H1 (cell line): Measurements from ENCODE around the gene TEK. TPM values are rescaled to one million over a fixed set of nuclear protein-coding genes. Genes with fewer than 3 reads are reported as not detected.

Experiments
- CTCF ChIA-PET: fragments of 300-600 bp; sonication (Branson Sonifier 250); formaldehyde crosslinking; loops from one replicate; lab custom pipeline; 2021; ENCODE audit not compliant: partially characterized antibody; lab: Charles Lee
- POLR2A ChIA-PET: fragments of 300-600 bp; sonication (Branson Sonifier 250); formaldehyde crosslinking; loops from one replicate; lab custom pipeline; 2021; ENCODE audit warnings: inconsistent platforms; ENCODE audit not compliant: partially characterized antibody; lab: Charles Lee
- DNase-seq, 2 experiments: peaks; one replicate each; pipeline versions ENCODE4 v3.0.0 to v3.0.0-alpha.2; 2010 to 2022; ENCODE audit warnings: low spot score in 2 of 2, low read depth in 1 of 2, mixed read lengths in 1 of 2
- FAIRE-seq: peaks from 2 replicates; lab custom pipeline; 2011; peaks lifted over from hg19 to GRCh38; lab: Jason Lieb, UNC
- H2AFZ ChIP-seq: 2 replicates; pipeline ENCODE4 v1.8.1; 2012; ENCODE audit warnings: low read length, inconsistent platforms
- H2AK5ac ChIP-seq: 2 replicates; pipeline ENCODE4 v1.6.1; 2013; ENCODE audit warnings: low read depth, low read length
- H2BK120ac ChIP-seq: replicated peaks from 2 replicates; pipeline ENCODE3; 2013; ENCODE audit warnings: low read depth, low read length, inconsistent platforms
- H2BK12ac ChIP-seq: 2 replicates; pipeline ENCODE4 v1.6.1; 2013; ENCODE audit warnings: low read depth, low read length
- H2BK15ac ChIP-seq: 2 replicates; pipeline ENCODE4 v1.6.1; 2013; ENCODE audit warnings: low read length
- H2BK20ac ChIP-seq: 2 replicates; pipeline ENCODE4 v1.6.1; 2013; ENCODE audit warnings: low read length
- H2BK5ac ChIP-seq: 2 replicates; pipeline ENCODE4 v1.6.1; 2013; ENCODE audit warnings: low read depth, low read length
- H3K14ac ChIP-seq: 2 replicates; pipeline ENCODE4 v1.6.1; 2013; ENCODE audit warnings: inconsistent platforms; ENCODE audit not compliant: insufficient read length
- H3K18ac ChIP-seq: 2 replicates; pipeline ENCODE4 v1.6.1; 2013; ENCODE audit warnings: low read length; ENCODE audit errors: extremely low read depth
- H3K23ac ChIP-seq: 2 replicates; pipeline ENCODE4 v1.6.1; 2013; ENCODE audit warnings: inconsistent platforms; ENCODE audit not compliant: insufficient read length
- H3K23me2 ChIP-seq: 2 replicates; pipeline ENCODE4 v1.6.1; 2013; ENCODE audit warnings: low read depth, low read length
- H3K27ac ChIP-seq: 2 replicates; pipeline ENCODE4 v1.6.1; 2011; ENCODE audit warnings: low read depth, low read length, inconsistent platforms
- H3K27me3 ChIP-seq, 4 experiments: replicated peaks in 1 of 4; 1 replicate in 1 of 4; 2 replicates in 3 of 4; pipeline versions ENCODE4 v1.6.1 to v1.8.1; 2011 to 2013; ENCODE audit warnings: low read length in 3 of 4, mild to moderate bottlenecking in 3 of 4, inconsistent platforms in 2 of 4, mixed read lengths in 2 of 4, moderate library complexity in 1 of 4; ENCODE audit not compliant: control insufficient read depth in 3 of 4, insufficient read depth in 3 of 4; ENCODE audit errors: extremely low read depth in 1 of 4
- H3K36me3 ChIP-seq, 4 experiments: 2 replicates each; pipeline versions ENCODE4 v1.6.1 to v1.8.1; 2011 to 2013; ENCODE audit warnings: mild to moderate bottlenecking in 4 of 4, low read length in 3 of 4, moderate library complexity in 2 of 4, control low read depth in 1 of 4, inconsistent platforms in 1 of 4; ENCODE audit not compliant: insufficient read depth in 4 of 4, control insufficient read depth in 2 of 4
- H3K4ac ChIP-seq: replicated peaks from 2 replicates; pipeline ENCODE3; 2013; ENCODE audit warnings: low read length, low read depth, mixed read lengths, inconsistent platforms; ENCODE audit not compliant: insufficient read length
- H3K4me1 ChIP-seq, 4 experiments: replicated peaks in 1 of 4; 1 replicate in 1 of 4; 2 replicates in 3 of 4; pipeline versions ENCODE4 v1.6.1 to v1.8.1; 2011 to 2013; ENCODE audit warnings: low read length in 3 of 4, inconsistent platforms in 2 of 4, mixed read lengths in 1 of 4; ENCODE audit not compliant: insufficient read depth in 4 of 4, control insufficient read depth in 3 of 4
- H3K4me2 ChIP-seq, 2 experiments: 2 replicates each; pipeline versions ENCODE4 v1.6.1 to v1.8.1; 2011 to 2013; ENCODE audit warnings: low read depth in 2 of 2, low read length in 2 of 2, control low read depth in 1 of 2, inconsistent platforms in 1 of 2, mild to moderate bottlenecking in 1 of 2; ENCODE audit not compliant: insufficient read depth in 1 of 2
- H3K4me3 ChIP-seq, 4 experiments: fragments of 200-600, 300-600 bp in 1 of 4; sonication (generic), shearing (Covaris generic), sonication (Bioruptor Twin) in 1 of 4; 2 replicates each; pipeline versions ENCODE4 v1.5.1 to v1.8.1; 2011 to 2016; ENCODE audit warnings: low read length in 4 of 4, low read depth in 3 of 4, control low read depth in 2 of 4, inconsistent platforms in 2 of 4, mild to moderate bottlenecking in 2 of 4, mixed read lengths in 1 of 4, moderate library complexity in 1 of 4; ENCODE audit not compliant: insufficient read depth in 2 of 4; ENCODE audit errors: extremely low read depth in 1 of 4
- H3K56ac ChIP-seq: replicated peaks from 2 replicates; pipeline ENCODE3; 2013; ENCODE audit warnings: low read depth, mild to moderate bottlenecking, mixed read lengths, low read length, inconsistent platforms; ENCODE audit not compliant: insufficient read length
- H3K79me1 ChIP-seq: 2 replicates; pipeline ENCODE4 v1.6.1; 2013; ENCODE audit warnings: low read depth, low read length, control low read depth
- H3K79me2 ChIP-seq, 2 experiments: 2 replicates each; pipeline versions ENCODE4 v1.6.1 to v1.8.1; 2012 to 2013; ENCODE audit warnings: low read length in 2 of 2, mild to moderate bottlenecking in 2 of 2, inconsistent platforms in 1 of 2; ENCODE audit not compliant: insufficient read depth in 2 of 2, control insufficient read depth in 1 of 2
- H3K9ac ChIP-seq, 4 experiments: replicated peaks in 1 of 4; 1 replicate in 1 of 4; 2 replicates in 3 of 4; pipeline versions ENCODE4 v1.6.1 to v1.8.1; 2011 to 2013; ENCODE audit warnings: low read depth in 3 of 4, low read length in 3 of 4, control low read depth in 2 of 4, mild to moderate bottlenecking in 2 of 4, moderate library complexity in 2 of 4, inconsistent platforms in 1 of 4; ENCODE audit errors: extremely low read depth in 1 of 4
- H3K9me3 ChIP-seq, 2 experiments: 2 replicates each; pipeline versions ENCODE4 v1.6.1 to v1.8.1; 2012 to 2013; ENCODE audit warnings: mild to moderate bottlenecking in 2 of 2, moderate library complexity in 2 of 2, control low read depth in 1 of 2, inconsistent platforms in 1 of 2, low read depth in 1 of 2, low read length in 1 of 2, mixed read lengths in 1 of 2; ENCODE audit not compliant: insufficient read depth in 2 of 2
- H4K20me1 ChIP-seq, 2 experiments: replicated peaks in 1 of 2; 2 replicates each; pipeline versions ENCODE3 to v1.8.1; 2011 to 2013; ENCODE audit warnings: inconsistent platforms in 2 of 2, low read length in 2 of 2, mild to moderate bottlenecking in 1 of 2; ENCODE audit not compliant: insufficient read depth in 2 of 2, control insufficient read depth in 1 of 2
- H4K5ac ChIP-seq: 2 replicates; pipeline ENCODE4 v1.6.1; 2013; ENCODE audit warnings: low read length, low read depth, mixed read lengths, inconsistent platforms; ENCODE audit not compliant: insufficient read length
- H4K8ac ChIP-seq: 2 replicates; pipeline ENCODE4 v1.8.0; 2013; ENCODE audit warnings: mild to moderate bottlenecking, moderate library complexity, low read length, inconsistent platforms; ENCODE audit not compliant: insufficient read depth; ENCODE audit errors: extremely low read depth
- H4K91ac ChIP-seq: replicated peaks from 2 replicates; pipeline ENCODE3; 2013; ENCODE audit warnings: low read length, mixed read lengths, inconsistent platforms; ENCODE audit not compliant: insufficient read length
- CREB1 ChIP-seq: IDR thresholded peaks from 2 replicates; pipeline ENCODE4 v1.6.1; 2012; ENCODE audit warnings: inconsistent platforms
- HDAC2 ChIP-seq, 2 experiments: fragments of 300-600 bp in 1 of 2; sonication (generic) in 1 of 2; IDR thresholded peaks; 2 replicates each; pipeline ENCODE4 v1.6.1; 2011 to 2012; ENCODE audit warnings: low read depth in 2 of 2, low read length in 2 of 2, mild to moderate bottlenecking in 2 of 2, moderate library complexity in 2 of 2, borderline replicate concordance in 1 of 2, inconsistent platforms in 1 of 2
- RFX5 ChIP-seq: IDR thresholded peaks from 2 replicates; pipeline ENCODE4 v1.6.1; 2011; ENCODE audit warnings: low read depth, low read length, improper control_type of control experiment, borderline replicate concordance
- TAF1 ChIP-seq: IDR thresholded peaks from 2 replicates; pipeline ENCODE4 v1.6.1; 2011; ENCODE audit warnings: mild to moderate bottlenecking, low read depth, low read length
- TEAD4 ChIP-seq: IDR thresholded peaks from 2 replicates; pipeline ENCODE4 v1.6.1; 2012; ENCODE audit warnings: low read depth, low read length, inconsistent platforms, mixed read lengths
- YY1 ChIP-seq: IDR thresholded peaks from 2 replicates; pipeline ENCODE4 v1.6.1; 2011; ENCODE audit warnings: low read depth, mild to moderate bottlenecking, low read length
- WGBS, 2 experiments: shearing (Covaris generic) in 1 of 2; methylation state at CpG; one replicate each; pipeline versions ENCODE4 v1.1.6 to v1.1.7; 2013 to 2015; ENCODE audit warnings: low lambda C conversion rate in 2 of 2, mixed read lengths in 2 of 2, inconsistent platforms in 1 of 2, low coverage in 1 of 2, missing lambda C conversion rate in 1 of 2; ENCODE audit not compliant: insufficient replicate concordance in 2 of 2, insufficient coverage in 1 of 2, insufficient read length in 1 of 2; ENCODE audit errors: extremely low coverage in 1 of 2, missing lambda C conversion rate in 1 of 2; 5-methylcytosine and 5-hydroxymethylcytosine counted together
- polyA plus RNA-seq, 7 experiments: library from polyadenylated mRNA; depleted of rRNA in 3 of 7; stranded (reverse) in 5 of 7; unstranded in 2 of 7; fragments of >200 nt in 5 of 7; fragments of 200-250 nt in 2 of 7; gene quantifications; 1 replicate in 5 of 7; 2 replicates in 1 of 7; 4 replicates in 1 of 7; pipeline versions ENCODE4 v1.2.1 to v1.2.3, GENCODE V29; 2011 to 2013; ENCODE audit warnings: missing spikeins in 2 of 7, mixed read lengths in 2 of 7
- total RNA-seq: library from RNA; stranded (reverse); fragmentation: NEBNext Ultra II Directional; extraction: Animal tissue kit (Norgen Biotek cat#: 25700); gene quantifications from 2 replicates; pipeline ENCODE4 v1.2.1, GENCODE V29; 2021

The TEK gene
- total and polyA plus RNA-seq, 2 of the 8 experiments (the other 6 are each of a cell fraction or from before 2014, with no cell fraction given), result 11.0 to 35.8 TPM

- Histone ChIP-seq H3K27ac (no peak overlapping the region), H2AK5ac (no peak overlapping the region), H3K79me1 (no peaks in the 10 kb centered on the region), H4K20me1 (no peaks in the 10 kb centered on the region), H3K9me3 (no peaks in the 10 kb centered on the region), H2BK15ac (no peak overlapping the region), H4K91ac (no peak overlapping the region), H3K56ac (no peak overlapping the region), H3K23ac (no peak overlapping the region), H3K9ac (no peak overlapping the region), H2BK120ac (no peak overlapping the region), H3K36me3 (peaks cover 0 to 13% (median 3%) of the 10 kb centered on the region in 4 experiments; a peak in 5 of 8 replicates), H4K8ac (no peak overlapping the region), H3K23me2 (no peaks in the 10 kb centered on the region), H2BK12ac (no peak overlapping the region), H2BK5ac (no peak overlapping the region), H3K18ac (no peak overlapping the region), H3K79me2 (no peaks in the 10 kb centered on the region), H3K4me2 (no peak overlapping the region), H3K4ac (no peak overlapping the region), H3K4me3 (no peak overlapping the region), H2BK20ac (no peak overlapping the region), H2AFZ (no peak overlapping the region), H3K27me3 (no peaks in the 10 kb centered on the region), H3K14ac (no peak overlapping the region), H4K5ac (no peak overlapping the region), H3K4me1 (no peaks in the 10 kb centered on the region)
- WGBS, 2 experiments, result 89% methylated on average over 7 of the region's 7 CpGs; no CpG with 5 or more reads in 1 of the 2 experiments
- FAIRE-seq (no peak), DNase-seq (no peak)
- ChIA-PET CTCF (interaction anchor here (0.7 kb wide), 2 partner anchors 324 to 1094 kb away, joined by 3 read pairs; no protein-coding TSS in a partner anchor), POLR2A (no interaction called here)
- TF ChIP-seq TEAD4, result no peak
- TF ChIP-seq RFX5, result no peak
- no peak for TF ChIP-seq YY1
- no peak for TF ChIP-seq HDAC2 (IDR thresholded peaks at IDR 0.05; ENCODE audit: borderline replicate concordance in 1 of 2, low read depth in 2 of 2, low read length in 2 of 2)
- no peak for TF ChIP-seq CREB1
- TF ChIP-seq TAF1, result no peak
Observed at GRCh38 chr9:27206041-27206440, 97.0 kb downstream of the TEK start.
